ENCODE results near the gene ITGB2. TPM values are rescaled to one million over a fixed set of nuclear protein-coding genes. Genes with fewer than 3 reads are reported as not detected.

ITGB2 gene
- total and polyA plus RNA-seq, 8 donors, result 7.7 to 404 (median 11.2) TPM

DNA sequence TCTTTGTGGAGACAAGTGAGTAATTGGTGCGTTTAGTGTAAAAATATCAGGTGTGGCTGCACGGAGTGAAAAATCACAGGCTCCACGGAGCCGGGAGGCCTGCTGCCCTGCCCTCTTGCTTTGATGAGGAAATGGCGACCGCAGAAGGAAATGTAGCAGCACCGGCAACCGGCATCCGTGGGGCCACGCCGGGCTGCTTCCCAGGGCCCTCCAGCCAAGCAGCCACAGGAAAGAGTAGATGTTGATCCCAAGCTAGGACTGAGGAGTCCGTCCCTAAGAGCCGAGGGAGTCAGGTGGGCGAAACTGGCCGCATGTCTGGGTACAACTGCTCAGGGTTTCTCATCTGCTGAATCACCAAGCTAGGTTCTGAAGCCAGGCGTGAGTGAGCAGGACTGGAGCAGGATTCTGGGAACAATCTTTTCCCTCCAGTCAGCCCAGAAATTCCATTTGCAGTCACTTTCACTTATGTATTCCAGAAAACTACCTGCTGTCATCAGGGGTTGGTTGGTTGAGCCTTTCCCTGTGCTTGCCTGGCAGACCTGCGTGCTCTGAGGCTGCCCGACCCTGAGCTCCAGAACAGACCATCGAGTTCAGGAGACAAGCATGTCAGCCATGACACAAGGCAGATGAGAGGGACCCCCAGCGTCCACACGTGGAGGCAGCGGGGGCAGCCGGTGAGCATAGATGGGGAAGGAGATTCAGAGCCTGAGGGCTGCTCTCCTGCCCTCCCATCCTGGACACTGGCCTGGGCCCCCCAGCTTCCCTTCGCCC lies 5.8 kb upstream of the ITGB2 start:
- ATAC-seq (no peak), DNase-seq (peak in 1 of 4 donors; percentile 87)
- H3K4me1 ChIP-seq, result peaks cover 21 to 98% of the 10 kb centered on the region in 2 donors
- no peak overlapping the region for H3K4me3 ChIP-seq
- H3K27ac ChIP-seq, result peak overlapping the region in 1 of 2 donors; percentile 93
- TF ChIP-seq, protein P1, sequence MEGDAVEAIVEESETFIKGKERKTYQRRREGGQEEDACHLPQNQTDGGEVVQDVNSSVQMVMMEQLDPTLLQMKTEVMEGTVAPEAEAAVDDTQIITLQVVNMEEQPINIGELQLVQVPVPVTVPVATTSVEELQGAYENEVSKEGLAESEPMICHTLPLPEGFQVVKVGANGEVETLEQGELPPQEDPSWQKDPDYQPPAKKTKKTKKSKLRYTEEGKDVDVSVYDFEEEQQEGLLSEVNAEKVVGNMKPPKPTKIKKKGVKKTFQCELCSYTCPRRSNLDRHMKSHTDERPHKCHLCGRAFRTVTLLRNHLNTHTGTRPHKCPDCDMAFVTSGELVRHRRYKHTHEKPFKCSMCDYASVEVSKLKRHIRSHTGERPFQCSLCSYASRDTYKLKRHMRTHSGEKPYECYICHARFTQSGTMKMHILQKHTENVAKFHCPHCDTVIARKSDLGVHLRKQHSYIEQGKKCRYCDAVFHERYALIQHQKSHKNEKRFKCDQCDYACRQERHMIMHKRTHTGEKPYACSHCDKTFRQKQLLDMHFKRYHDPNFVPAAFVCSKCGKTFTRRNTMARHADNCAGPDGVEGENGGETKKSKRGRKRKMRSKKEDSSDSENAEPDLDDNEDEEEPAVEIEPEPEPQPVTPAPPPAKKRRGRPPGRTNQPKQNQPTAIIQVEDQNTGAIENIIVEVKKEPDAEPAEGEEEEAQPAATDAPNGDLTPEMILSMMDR (IDR thresholded peaks at IDR 0.05), result no peak
- no peaks in the 10 kb centered on the region for H3K36me3 ChIP-seq
- peaks cover 3 to 40% of the 10 kb centered on the region in 2 donors for H3K27me3 ChIP-seq
- intact Hi-C loops (cut with DNase I), result no loop called here
- H3K9me3 ChIP-seq, result no peaks in the 10 kb centered on the region

DNA sequence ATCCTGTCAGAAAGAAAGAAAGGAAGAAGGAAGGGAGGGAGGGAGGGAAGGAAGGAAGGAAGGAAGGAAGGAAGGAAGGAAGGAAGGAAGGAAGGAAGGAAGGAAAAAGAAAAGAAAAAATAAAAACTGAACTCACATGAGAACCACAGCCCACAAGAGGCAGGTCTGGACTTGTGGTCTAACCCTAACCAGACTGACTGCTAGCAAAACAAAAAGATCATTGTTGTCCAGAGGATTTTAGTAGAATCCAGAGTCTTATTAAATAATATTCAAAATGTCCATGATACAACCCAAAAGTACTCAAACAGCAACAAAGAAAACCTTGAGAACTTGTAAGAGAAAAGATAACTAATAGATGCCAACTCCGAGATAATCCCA lies 4.7 kb upstream of the ITGB2 start:
- no peak for DNase-seq
- peaks cover 19 to 94% of the 10 kb centered on the region in 2 donors for H3K4me1 ChIP-seq
- H3K27me3 ChIP-seq, result peaks cover 0 to 37% of the 10 kb centered on the region in 2 donors
- ATAC-seq, result no peak
- no peak overlapping the region for H3K4me3 ChIP-seq
- H3K27ac ChIP-seq, result peak overlapping the region; percentile 19 to 93
- TF ChIP-seq, protein P1 (IDR thresholded peaks at IDR 0.05), result no peak
- no peaks in the 10 kb centered on the region for H3K9me3 ChIP-seq
- intact Hi-C loops (cut with DNase I), result no loop called here
- H3K36me3 ChIP-seq, result no peaks in the 10 kb centered on the region

DNA sequence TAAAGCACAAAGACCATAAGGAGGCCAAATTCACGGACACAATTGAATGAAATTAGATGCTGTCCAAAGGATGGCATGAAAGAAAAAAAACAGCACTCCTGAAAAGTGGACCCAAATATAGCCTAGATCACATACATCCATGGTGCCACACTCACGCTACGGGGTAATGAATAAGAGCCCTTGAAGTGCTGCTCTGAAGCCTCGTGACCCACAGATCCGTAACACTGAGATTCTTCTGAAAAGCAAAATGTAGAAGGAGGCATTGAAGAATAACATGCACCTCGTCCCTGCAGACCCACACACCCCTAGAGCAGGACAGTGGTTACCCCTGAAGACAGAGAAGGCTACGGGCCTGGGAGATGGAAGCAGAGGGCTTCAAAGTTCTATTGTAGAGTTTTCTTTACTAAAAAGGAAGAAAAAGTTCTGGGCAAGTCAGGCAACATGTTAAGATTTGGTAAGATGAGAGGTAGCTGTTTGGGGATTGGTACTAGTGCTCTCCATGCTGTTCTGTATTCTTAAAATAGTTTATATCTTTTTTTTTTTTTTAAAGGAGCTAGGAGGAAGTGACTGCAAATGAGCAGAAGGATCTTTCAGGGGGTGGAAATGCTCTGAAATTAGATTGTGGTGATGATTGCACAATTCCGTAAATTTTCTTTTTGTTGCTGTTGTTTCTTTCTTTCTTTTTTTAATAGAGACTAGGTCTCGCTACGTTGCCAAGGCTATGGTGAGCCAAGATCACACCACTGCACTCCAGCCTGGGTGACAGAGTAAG lies 4.1 kb upstream of the ITGB2 start:
- H3K9me3 ChIP-seq, result no peaks in the 10 kb centered on the region
- peak in 1 of 4 donors; percentile 1 for DNase-seq
- H3K27ac ChIP-seq, result peak overlapping the region; percentile 19 to 93
- intact Hi-C loops (cut with DNase I), result no loop called here
- H3K4me1 ChIP-seq, result peaks cover 19 to 89% of the 10 kb centered on the region in 2 donors
- TF ChIP-seq, protein P1 (IDR thresholded peaks at IDR 0.05), result no peak
- H3K4me3 ChIP-seq, result no peak overlapping the region
- ATAC-seq, result peak; percentile 33
- peaks cover 0 to 35% of the 10 kb centered on the region in 2 donors for H3K27me3 ChIP-seq
- H3K36me3 ChIP-seq, result no peaks in the 10 kb centered on the region

DNA sequence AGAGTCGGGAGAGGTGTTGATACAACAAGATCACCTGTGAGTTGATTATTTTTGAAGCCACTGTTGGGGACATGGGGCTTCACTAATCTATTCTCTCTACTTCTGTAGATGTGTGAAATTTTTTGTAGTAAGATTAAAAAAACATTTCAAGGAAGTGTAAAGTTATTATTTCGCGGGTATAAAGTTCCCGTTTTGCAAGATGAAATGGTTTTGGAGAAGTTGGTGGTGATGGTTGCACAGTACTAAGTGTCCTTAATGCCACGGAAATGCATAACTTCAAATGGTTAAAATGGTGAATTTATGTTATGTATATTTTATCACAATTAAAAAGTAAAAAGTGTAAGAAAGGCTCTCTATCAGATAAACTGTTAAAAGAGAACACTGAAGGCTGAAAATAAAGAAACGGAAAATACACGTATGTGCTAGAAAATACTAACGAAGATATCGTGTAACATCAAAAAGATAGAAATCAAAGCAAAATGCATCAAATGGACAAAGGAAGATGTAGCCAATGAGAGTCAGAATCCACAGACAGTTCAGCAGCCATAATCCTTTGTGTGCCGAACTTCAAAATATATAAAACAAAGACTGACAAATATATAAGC lies 2.9 kb upstream of the ITGB2 start:
- no peak for DNase-seq
- no peak for ATAC-seq
- peak overlapping the region in 1 of 2 donors; percentile 93 for H3K27ac ChIP-seq
- peaks cover 0 to under 1% of the 10 kb centered on the region in 2 donors for H3K36me3 ChIP-seq
- no peaks in the 10 kb centered on the region for H3K9me3 ChIP-seq
- H3K27me3 ChIP-seq, result peaks cover 0 to 32% of the 10 kb centered on the region in 2 donors
- TF ChIP-seq, protein P1 (IDR thresholded peaks at IDR 0.05), result no peak
- intact Hi-C loops (cut with DNase I), result no loop called here
- H3K4me1 ChIP-seq, result peaks cover 18 to 78% of the 10 kb centered on the region in 2 donors
- no peak overlapping the region for H3K4me3 ChIP-seq

Data from left lung (tissue), 10 donors.